Ascending aorta (tissue), 2 donors: ENCODE results near the gene TBC1D10A. TPM values are rescaled to one million over a fixed set of nuclear protein-coding genes. Genes with fewer than 3 reads are reported as not detected.
A peak's percentile ranks its signal among the peaks of the same experiment; 100 is the strongest.

Experiments
- DNase-seq, 2 donors: peaks; one replicate each; pipeline ENCODE4 v3.0.0-alpha.2; 2019; ENCODE audit warnings: low spot score in 2 of 2
- H3K27ac ChIP-seq, 2 donors: fragments of 200-600 bp; sonication (generic); one replicate each; pipeline ENCODE4 v1.5.1; 2016 to 2017; ENCODE audit warnings: mild to moderate bottlenecking in 1 of 2
- H3K27me3 ChIP-seq: fragments of 200-600 bp; sonication (generic); one replicate; pipeline ENCODE4 v1.5.1; 2017
- H3K36me3 ChIP-seq, 2 donors: fragments of 200-600 bp; sonication (generic); one replicate each; pipeline ENCODE4 v1.5.1; 2016
- H3K4me1 ChIP-seq, 2 donors: fragments of 200-600 bp; sonication (generic); one replicate each; pipeline ENCODE4 v1.5.1; 2016 to 2017; ENCODE audit warnings: mild to moderate bottlenecking in 1 of 2
- H3K4me3 ChIP-seq, 2 donors: fragments of 200-600 bp; sonication (generic); one replicate each; pipeline ENCODE4 v1.5.1; 2016 to 2017; ENCODE audit warnings: mild to moderate bottlenecking in 1 of 2
- H3K9me3 ChIP-seq, 2 donors: fragments of 200-600 bp; sonication (generic); one replicate each; pipeline ENCODE4 v1.5.1; 2016
- CTCF ChIP-seq, 3 experiments: fragments of 200-600 bp in 2 of 3; fragments of 450-650 bp in 1 of 3; sonication (generic) in 2 of 3; IDR thresholded peaks; one replicate each; pipeline ENCODE4 v1.5.1; 2016 to 2019; ENCODE audit warnings: antibody characterized with exemption in 3 of 3, mild to moderate bottlenecking in 1 of 3, moderate library complexity in 1 of 3
- intact Hi-C: fragments of 100-400 bp; cut with DNase I; formaldehyde crosslinking; loops from one replicate; pipeline ENCODE4 v1.15.1; 2023
- total RNA-seq: library from RNA; depleted of rRNA; stranded (reverse); fragments of >200 nt; gene quantifications from one replicate; pipeline ENCODE4 v1.1.0, GENCODE V29; 2016

Gene TBC1D10A
- total RNA-seq, 1 donor from 2014 or later: 107 TPM

GRCh38 chr22:30277547-30278344, 49.0 kb downstream of the TBC1D10A start:
- Histone ChIP-seq H3K36me3 (peaks cover 0 to 3% of the 10 kb centered on the region in 2 donors), H3K4me1 (peaks cover 7 to 13% of the 10 kb centered on the region in 2 donors), H3K4me3 (peak overlapping the region in 1 of 2 donors; percentile 22), H3K27ac (peak overlapping the region; percentile 70 to 77), H3K27me3 (no peaks in the 10 kb centered on the region), H3K9me3 (no peaks in the 10 kb centered on the region)
- intact Hi-C loops: no loop called here
- DNase-seq: no peak
- TF ChIP-seq CTCF (IDR thresholded peaks at IDR 0.05): no peak

GRCh38 chr22:30276039-30276438, 50.7 kb downstream of the TBC1D10A start:
- no peaks in the 10 kb centered on the region for H3K9me3 ChIP-seq
- no peak overlapping the region for H3K27ac ChIP-seq
- no peaks in the 10 kb centered on the region for H3K27me3 ChIP-seq
- peaks cover 7 to 13% of the 10 kb centered on the region in 2 donors for H3K4me1 ChIP-seq
- no peak for DNase-seq
- intact Hi-C loops: no loop called here
- no peak for TF ChIP-seq CTCF (IDR thresholded peaks at IDR 0.05)
- H3K4me3 ChIP-seq: no peak overlapping the region
- H3K36me3 ChIP-seq: no peaks in the 10 kb centered on the region

GRCh38 chr22:30275625-30276024, 51.1 kb downstream of the TBC1D10A start:
- Histone ChIP-seq H3K4me1 (peaks cover 7 to 13% of the 10 kb centered on the region in 2 donors), H3K9me3 (no peaks in the 10 kb centered on the region), H3K36me3 (no peaks in the 10 kb centered on the region), H3K27me3 (no peaks in the 10 kb centered on the region), H3K4me3 (no peak overlapping the region), H3K27ac (no peak overlapping the region)
- TF ChIP-seq CTCF (IDR thresholded peaks at IDR 0.05): no peak
- intact Hi-C loops: no loop called here
- no peak for DNase-seq

GRCh38 chr22:30274437-30274812, 52.3 kb downstream of the TBC1D10A start:
- intact Hi-C loops: no loop called here
- no peaks in the 10 kb centered on the region for H3K27me3 ChIP-seq
- H3K4me1 ChIP-seq: peaks cover 7 to 13% of the 10 kb centered on the region in 2 donors
- no peak overlapping the region for H3K27ac ChIP-seq
- H3K36me3 ChIP-seq: no peaks in the 10 kb centered on the region
- no peak for DNase-seq
- no peaks in the 10 kb centered on the region for H3K9me3 ChIP-seq
- H3K4me3 ChIP-seq: no peak overlapping the region
- no peak for TF ChIP-seq CTCF (IDR thresholded peaks at IDR 0.05)

GRCh38 chr22:30273711-30274436, 52.9 kb downstream of the TBC1D10A start:
- Histone ChIP-seq H3K36me3 (no peaks in the 10 kb centered on the region), H3K4me3 (no peak overlapping the region), H3K4me1 (peaks cover 7 to 13% of the 10 kb centered on the region in 2 donors), H3K27ac (no peak overlapping the region), H3K27me3 (no peaks in the 10 kb centered on the region), H3K9me3 (no peaks in the 10 kb centered on the region)
- no peak for DNase-seq
- no peak for TF ChIP-seq CTCF (IDR thresholded peaks at IDR 0.05)
- intact Hi-C loops: no loop called here
